Neural crest cell (in vitro differentiated cells): ENCODE measurements around the gene ARHGAP15. TPM values are rescaled to one million over a fixed set of nuclear protein-coding genes. Genes with fewer than 3 reads are reported as not detected.

Experiments
- DNase-seq: peaks from one replicate; pipeline ENCODE4 v3.0.0; 2021; ENCODE audit warnings: low read depth, mixed read lengths, low spot score
- H3K27ac Mint-ChIP-seq: one replicate; pipeline ENCODE4 v1.8.0; 2021; ENCODE audit warnings: mild to moderate bottlenecking, mixed read lengths; ENCODE audit not compliant: unreplicated experiment
- H3K27me3 Mint-ChIP-seq: 2 replicates; pipeline ENCODE4 v1.8.0; 2021; ENCODE audit warnings: low read depth, mild to moderate bottlenecking, mixed read lengths
- H3K36me3 Mint-ChIP-seq: 2 replicates; pipeline ENCODE4 v1.8.0; 2021; ENCODE audit warnings: low read depth, mild to moderate bottlenecking, mixed read lengths
- H3K4me1 Mint-ChIP-seq: 2 replicates; pipeline ENCODE4 v1.8.0; 2021; ENCODE audit warnings: mixed read lengths
- H3K4me3 Mint-ChIP-seq: one replicate; pipeline ENCODE4 v1.8.0; 2021; ENCODE audit warnings: mild to moderate bottlenecking, mixed read lengths
- H3K9me3 Mint-ChIP-seq: 2 replicates; pipeline ENCODE4 v1.8.0; 2021; ENCODE audit warnings: mixed read lengths
- total RNA-seq: library from RNA; stranded (reverse); gene quantifications from 2 replicates; pipeline ENCODE4 v1.2.1, GENCODE V29; 2021
- TF ChIP-seq, protein P1 (sequence below): fragments of 200-600 bp; sonication (generic); conservative IDR thresholded peaks from 2 replicates; pipeline ENCODE4 v1.5.0; 2021; ENCODE audit warnings: antibody characterized with exemption, mild to moderate bottlenecking

The ARHGAP15 gene
- total RNA-seq, 1 donor from 2014 or later, result 2.8 TPM

DNA sequence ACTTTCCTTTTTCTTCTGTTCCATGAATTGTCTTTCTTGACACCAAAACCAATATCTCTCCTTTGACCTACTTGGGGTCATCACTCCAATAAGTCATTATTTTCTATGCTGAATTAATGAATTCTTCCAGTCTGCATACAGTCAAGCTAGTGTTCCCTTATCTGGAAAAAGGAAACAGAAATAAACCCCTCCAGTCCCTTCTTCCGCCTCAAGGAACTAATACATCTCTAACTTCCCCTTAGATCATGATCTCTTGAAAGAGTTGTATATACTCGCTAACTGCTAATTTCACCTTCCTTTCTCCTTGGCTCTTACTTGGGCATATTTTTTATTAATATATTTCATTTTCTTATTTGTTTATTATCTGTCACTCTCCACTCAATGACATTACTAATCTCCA, 7.3 kb upstream of the ARHGAP15 start:
- Mint-ChIP-seq H3K4me3 (no peak overlapping the region), H3K36me3 (no peaks in the 10 kb centered on the region), H3K27me3 (no peaks in the 10 kb centered on the region), H3K4me1 (no peaks in the 10 kb centered on the region), H3K27ac (no peak overlapping the region), H3K9me3 (peaks cover 3% of the 10 kb centered on the region)
- TF ChIP-seq, protein P1, sequence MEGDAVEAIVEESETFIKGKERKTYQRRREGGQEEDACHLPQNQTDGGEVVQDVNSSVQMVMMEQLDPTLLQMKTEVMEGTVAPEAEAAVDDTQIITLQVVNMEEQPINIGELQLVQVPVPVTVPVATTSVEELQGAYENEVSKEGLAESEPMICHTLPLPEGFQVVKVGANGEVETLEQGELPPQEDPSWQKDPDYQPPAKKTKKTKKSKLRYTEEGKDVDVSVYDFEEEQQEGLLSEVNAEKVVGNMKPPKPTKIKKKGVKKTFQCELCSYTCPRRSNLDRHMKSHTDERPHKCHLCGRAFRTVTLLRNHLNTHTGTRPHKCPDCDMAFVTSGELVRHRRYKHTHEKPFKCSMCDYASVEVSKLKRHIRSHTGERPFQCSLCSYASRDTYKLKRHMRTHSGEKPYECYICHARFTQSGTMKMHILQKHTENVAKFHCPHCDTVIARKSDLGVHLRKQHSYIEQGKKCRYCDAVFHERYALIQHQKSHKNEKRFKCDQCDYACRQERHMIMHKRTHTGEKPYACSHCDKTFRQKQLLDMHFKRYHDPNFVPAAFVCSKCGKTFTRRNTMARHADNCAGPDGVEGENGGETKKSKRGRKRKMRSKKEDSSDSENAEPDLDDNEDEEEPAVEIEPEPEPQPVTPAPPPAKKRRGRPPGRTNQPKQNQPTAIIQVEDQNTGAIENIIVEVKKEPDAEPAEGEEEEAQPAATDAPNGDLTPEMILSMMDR, result no peak
- DNase-seq, result no peak

DNA sequence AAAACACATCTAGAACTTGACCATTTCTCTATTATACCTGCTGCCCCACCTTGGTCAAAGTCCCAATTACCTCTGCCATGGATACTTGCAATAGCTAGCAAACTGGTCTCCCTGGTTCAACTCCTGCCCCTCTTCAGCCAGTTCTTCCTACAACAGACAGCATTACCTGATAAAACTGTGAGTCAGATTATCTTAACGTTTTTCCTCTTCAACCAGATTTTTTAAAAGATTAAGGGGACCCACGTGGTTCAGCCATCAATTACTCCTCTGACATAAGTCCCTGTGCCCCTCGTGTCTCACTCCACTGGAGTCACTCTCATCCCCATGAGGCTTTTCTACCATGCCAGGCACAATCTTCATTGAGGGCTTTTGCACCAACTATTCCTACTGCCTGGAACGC, 5.3 kb upstream of the ARHGAP15 start:
- TF ChIP-seq, protein P1, result no peak
- H3K4me3 Mint-ChIP-seq, result no peak overlapping the region
- no peaks in the 10 kb centered on the region for H3K4me1 Mint-ChIP-seq
- H3K9me3 Mint-ChIP-seq, result no peaks in the 10 kb centered on the region
- no peak for DNase-seq
- no peaks in the 10 kb centered on the region for H3K27me3 Mint-ChIP-seq
- no peak overlapping the region for H3K27ac Mint-ChIP-seq
- no peaks in the 10 kb centered on the region for H3K36me3 Mint-ChIP-seq

DNA sequence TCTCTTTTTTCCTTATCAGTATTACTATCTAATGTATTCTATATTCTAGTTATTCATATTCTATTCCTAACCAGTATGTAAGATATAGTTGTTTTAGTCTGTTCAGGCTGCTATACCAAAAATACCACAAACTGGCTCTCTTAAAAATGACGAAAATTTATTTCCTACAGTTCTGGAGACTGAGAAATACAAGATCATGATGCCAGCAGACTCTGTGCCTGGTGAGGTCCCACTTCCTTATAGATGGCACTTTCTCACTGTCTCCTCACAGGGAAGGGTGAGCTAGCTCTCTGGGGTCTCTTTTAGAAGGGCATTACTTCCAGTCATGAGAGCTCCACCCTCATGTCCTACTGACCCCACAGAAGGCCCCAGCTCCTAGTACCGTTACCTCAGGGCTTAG, 4.8 kb upstream of the ARHGAP15 start:
- TF ChIP-seq, protein P1, result no peak
- no peaks in the 10 kb centered on the region for H3K27me3 Mint-ChIP-seq
- H3K36me3 Mint-ChIP-seq, result no peaks in the 10 kb centered on the region
- no peaks in the 10 kb centered on the region for H3K4me1 Mint-ChIP-seq
- H3K9me3 Mint-ChIP-seq, result no peaks in the 10 kb centered on the region
- no peak overlapping the region for H3K4me3 Mint-ChIP-seq
- no peak for DNase-seq
- no peak overlapping the region for H3K27ac Mint-ChIP-seq

DNA sequence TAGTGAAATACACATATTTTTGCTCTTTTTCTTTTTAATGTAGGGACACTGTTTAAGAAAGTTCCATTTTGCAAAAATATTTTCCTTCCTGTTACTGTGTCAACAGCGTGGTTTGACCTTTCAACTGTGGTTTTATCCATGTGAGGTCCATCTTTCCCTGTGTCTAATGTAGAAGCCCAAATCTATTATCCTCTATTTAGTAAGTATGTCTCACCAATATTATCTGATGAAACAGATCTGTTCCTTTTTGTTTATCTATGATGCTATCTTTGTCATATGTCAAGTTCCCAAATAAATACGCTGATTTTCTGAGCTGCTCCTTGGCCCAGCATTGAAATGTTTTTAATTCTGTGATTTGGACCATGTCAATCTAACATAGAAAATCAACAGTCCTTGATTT, 3.5 kb upstream of the ARHGAP15 start:
- Mint-ChIP-seq H3K4me3 (no peak overlapping the region), H3K4me1 (no peaks in the 10 kb centered on the region), H3K27ac (no peak overlapping the region), H3K27me3 (no peaks in the 10 kb centered on the region), H3K9me3 (no peaks in the 10 kb centered on the region), H3K36me3 (no peaks in the 10 kb centered on the region)
- TF ChIP-seq, protein P1, result no peak
- DNase-seq, result no peak

DNA sequence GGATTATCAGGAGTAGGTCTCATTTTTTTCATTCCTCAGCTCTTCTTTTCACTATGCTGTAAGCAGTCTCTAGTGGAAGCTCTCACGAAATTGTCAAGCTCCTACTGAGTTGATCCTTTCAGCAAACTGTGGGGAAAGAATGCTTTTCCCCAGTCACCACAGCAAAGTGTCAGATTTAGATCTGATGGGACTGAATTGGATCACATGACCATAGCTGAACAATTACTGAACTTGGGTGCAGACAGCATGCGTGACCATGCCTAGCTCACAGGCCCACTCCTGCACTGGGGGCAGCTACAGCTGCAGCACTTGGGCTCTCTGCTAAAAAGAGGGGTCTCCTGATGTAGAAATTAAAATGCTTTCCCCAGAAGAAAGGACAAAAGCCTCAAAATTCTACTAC, 3.1 kb downstream of the ARHGAP15 start:
- Mint-ChIP-seq H3K4me1 (no peaks in the 10 kb centered on the region), H3K9me3 (no peaks in the 10 kb centered on the region), H3K4me3 (no peak overlapping the region), H3K36me3 (no peaks in the 10 kb centered on the region), H3K27ac (no peak overlapping the region), H3K27me3 (no peaks in the 10 kb centered on the region)
- TF ChIP-seq, protein P1, result no peak
- no peak for DNase-seq

DNA sequence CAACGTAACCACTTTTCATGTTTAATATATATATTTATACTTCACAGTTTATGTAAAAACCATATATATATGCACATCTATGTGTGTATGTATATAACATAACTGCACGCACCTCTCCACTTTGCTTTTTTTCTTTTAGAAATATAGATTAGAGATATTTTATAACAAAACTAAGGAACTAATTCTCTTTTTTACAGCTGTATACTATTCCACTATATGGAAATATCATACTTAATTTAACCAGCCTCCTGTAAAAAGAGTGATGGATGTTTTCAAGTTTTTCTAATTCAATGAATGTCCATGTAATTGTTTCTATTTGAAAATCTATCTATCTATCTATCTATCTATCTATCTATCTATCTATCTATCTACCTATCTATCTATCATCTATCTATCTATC, 4.6 kb downstream of the ARHGAP15 start:
- H3K4me1 Mint-ChIP-seq, result no peaks in the 10 kb centered on the region
- no peak for DNase-seq
- H3K9me3 Mint-ChIP-seq, result no peaks in the 10 kb centered on the region
- TF ChIP-seq, protein P1, result no peak
- no peak overlapping the region for H3K27ac Mint-ChIP-seq
- no peaks in the 10 kb centered on the region for H3K36me3 Mint-ChIP-seq
- no peaks in the 10 kb centered on the region for H3K27me3 Mint-ChIP-seq
- no peak overlapping the region for H3K4me3 Mint-ChIP-seq
